HG02981 (cell line): Measurements from ENCODE around the gene THRA.

ENCODE experiments used
- ATAC-seq: cut with Tn5 transposase; IDR thresholded peaks from one replicate; pipeline ENCODE4 v1.9.1; 2021; ENCODE audit warnings: mild to moderate bottlenecking, moderate library complexity; ENCODE audit not compliant: unreplicated experiment

Gene THRA

DNA sequence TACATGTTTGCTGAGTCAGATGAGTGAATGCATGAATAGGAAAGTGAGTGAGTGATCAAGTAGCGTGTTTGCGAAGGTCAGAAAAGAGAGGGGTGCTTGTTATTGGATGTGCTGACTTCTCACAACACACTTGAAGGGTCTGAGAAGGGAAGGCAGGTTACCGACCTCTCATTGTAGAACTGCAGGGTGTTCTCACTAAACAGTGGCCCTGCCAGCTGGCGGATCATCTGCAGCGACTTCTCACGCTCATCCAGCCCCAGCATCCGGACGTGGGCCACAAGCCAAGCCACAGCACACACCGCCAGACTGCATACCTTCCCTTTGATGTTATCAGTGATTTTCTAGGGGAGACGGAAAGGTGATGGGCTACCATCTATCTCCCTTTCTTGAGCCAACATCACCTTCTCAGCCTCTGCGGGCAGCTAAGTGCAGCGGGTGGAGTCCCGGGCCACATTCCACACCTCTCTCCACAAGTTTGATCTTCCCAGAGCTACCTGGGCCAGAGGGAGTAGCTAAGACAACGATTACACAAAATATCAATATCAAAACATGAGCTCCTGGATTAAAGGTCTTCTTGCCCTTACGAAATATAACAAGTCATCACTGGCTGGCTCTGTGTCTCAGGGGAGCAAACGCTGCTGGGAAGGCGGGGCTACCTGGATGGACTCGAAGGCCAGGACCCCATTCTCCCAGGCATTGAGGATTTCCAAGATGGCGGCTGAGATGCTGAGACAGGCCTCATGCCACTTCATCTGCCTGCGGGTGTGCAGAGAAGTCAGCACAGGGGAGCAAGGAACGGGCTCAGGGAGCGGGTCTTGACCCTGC, 36.6 kb upstream of the THRA start:
- no peak for ATAC-seq

DNA sequence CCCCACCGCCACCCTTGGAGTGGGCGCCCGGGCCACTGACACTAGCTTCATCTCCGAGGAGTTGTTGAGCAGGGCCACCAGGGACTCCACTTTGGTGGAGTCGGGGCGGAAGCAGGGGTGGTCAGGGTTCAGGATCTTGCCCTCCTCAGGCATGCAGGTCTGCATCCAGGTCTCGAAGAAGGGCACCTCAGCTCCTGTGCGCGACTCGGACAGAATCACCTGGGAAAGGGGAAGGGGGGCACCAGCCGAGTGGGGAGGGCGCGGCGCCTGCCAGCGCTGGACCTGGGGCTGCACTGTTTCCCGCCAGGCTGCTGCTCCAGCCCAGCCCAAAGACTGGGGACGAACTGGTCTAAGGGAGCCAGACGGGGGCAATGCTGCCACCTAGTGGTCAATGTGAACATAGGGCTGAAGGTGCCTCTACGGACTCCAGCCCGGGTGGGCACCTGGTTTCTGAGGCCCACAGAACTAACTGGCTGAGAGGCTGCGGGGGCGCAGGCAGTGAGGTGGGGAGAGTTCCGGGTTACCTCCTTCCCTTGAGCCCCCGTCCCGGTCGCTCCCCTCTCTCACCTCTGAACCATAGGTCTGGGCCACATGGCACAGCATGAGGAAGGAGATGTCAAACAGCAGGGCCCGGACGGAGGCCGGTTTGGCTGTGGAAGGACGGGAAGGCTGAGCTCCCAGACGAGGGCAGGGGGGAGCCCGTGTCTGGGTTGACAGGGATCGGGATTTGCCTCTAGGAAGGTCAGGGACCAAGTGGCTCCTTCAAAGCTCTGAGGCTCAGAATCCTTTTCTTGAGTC, 35.8 kb upstream of the THRA start:
- no peak for ATAC-seq

DNA sequence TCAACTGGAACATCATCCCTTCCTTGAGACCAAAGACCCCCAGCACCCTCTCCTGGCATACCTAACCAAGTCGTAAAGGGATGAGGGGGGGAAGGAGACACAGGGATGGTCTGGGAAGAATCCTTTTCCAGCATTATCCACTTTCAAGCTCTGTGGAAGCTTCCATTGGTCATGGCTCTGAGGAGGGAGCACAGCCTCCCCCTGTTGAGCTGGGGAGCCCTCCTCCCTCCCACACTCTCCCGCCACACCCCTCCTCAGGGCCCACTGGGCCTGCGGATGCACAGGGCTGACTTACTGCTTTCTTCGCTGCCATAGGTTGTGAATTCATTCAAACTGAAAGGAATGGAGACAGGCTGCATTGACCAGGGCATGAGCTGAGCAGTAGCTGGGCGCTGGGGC, 35.2 kb upstream of the THRA start:
- no peak for ATAC-seq

DNA sequence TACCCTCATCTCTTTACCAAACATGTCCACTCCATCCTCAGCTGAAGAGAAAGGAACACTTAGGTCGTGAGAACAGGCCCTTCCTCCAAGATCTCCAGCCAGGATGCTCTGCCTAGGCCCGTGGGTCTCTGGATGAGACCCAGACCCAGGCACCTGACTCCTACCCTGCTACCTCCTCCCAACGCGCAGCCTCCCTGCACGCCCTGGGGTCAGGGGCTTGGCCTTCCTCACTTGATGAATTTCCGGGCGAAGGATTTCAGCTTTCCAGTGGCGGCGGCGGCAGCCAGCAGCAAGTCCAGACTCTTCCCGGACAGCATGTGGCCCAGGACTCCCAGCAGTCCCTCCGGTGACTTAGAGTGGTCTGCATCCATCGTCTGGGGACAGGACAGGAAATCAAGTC, 34.2 kb upstream of the THRA start:
- ATAC-seq: no peak

DNA sequence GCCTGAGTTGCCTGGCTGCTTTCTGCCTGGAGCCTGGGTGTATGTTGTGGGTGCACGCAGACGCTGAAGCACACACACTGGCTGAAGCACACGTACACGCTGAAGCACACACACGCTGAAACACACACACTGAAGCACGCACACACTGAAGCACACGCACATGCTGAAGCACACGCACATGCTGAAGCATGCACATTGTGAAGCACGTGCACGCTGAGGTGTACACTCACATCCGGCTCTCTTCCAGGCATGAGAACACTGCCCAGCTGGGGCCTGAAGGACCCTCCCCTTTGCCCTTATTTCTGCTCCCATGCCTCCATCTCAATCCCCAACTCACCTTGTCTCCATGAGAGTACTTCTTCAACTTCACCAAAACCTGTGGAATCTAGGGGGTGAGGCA, 31.1 kb upstream of the THRA start:
- no peak for ATAC-seq

DNA sequence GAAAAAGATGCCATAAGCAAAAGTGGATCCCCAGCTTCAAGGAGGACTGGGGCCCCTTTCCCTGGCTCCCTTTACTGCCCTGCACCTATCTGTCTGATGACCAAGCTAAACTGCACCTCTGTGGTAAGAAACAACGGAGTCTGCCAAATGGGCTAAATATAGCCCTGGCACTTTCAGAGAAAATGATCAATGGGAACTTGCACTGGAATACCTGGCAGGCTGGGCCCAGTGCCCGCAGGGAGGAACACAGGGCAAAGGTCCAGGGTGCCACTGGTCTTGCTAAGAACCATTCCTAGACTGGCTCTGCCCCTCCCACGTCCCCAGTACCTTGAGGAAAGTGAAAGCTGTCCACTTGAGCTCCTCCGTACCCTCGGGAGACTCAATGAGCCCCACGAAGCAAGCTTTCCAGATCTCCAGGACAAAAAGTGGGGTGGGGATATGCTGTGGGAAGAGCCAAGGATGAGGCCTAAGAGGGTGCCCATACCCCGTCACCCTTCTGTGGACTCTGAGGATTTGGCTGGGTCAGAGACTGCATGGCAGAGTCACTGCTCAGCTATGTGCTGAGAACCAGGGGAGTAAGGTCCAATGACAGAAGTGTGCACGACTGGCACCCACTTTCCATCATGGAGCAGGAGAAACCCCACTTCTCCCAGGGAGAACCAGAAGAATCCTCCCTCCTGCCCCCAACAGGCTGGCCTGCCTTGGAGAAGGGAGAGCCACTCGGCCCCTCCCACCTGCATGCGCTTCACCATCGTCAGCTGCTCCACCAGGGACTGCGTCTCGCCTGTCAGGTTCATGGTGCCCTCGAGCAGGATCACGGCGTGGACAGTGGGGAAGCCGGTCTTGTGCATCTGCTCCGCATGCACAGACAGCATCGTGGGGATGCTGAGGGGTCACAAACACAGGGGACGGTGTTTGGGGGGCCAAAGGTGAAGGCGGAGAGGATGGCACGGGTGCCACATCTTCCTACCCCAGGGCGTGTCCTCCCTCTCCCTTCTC, 30.1 kb upstream of the THRA start:
- no peak for ATAC-seq

DNA sequence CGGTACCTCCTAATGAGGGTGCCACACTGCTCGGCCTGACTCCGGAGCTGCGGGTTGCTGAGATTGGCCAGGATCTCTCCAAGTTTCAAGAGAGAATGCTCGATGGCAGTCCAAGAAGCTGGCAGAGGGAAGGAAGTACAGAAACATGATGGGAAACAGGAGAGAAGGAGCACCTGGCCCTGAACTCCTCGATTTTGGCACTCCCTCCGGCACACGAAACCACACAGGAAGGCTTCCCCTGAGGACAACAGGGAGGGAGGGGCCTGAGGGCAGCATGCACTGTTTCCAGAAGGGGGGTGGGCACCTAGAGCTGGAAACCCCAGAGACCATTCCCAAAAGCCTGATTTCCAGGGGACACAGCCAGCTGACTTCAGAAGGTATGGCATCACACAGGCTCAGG, 29.4 kb upstream of the THRA start:
- ATAC-seq: no peak

DNA sequence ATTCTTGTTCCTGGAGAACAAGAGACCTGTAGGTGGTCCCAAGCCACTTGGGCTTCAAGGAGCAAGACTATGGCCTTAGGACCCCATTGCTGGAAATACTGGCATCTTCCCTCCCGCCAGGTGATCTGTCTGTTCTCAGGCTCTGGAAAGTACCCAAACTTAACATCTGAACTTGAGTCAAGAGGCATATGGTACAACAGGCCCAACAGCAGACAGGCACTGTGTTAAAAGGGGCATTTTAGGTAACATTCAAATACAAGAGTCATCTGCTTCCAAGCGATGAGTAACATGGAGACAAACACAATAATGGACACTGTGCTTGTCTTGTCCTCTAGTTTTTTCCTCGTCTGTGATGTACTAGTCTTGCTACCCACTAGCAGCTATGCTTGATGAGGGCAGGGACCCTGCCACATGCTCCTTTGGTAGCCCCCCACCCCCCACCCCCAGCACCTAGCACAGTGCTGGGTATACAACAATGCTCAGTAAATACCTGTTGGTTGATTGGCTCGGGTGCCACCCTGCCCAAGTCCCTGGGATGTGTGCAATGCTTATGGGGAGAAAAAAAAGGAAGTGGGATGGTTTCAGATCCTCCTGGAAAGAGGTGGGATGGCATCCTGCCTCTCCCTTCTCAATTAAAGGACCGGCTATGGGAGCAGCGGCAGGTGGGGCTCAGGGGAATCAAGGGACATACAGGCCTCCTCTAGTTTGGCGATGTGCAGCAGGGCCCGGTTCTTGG, 28.2 kb upstream of the THRA start:
- ATAC-seq: no peak

DNA sequence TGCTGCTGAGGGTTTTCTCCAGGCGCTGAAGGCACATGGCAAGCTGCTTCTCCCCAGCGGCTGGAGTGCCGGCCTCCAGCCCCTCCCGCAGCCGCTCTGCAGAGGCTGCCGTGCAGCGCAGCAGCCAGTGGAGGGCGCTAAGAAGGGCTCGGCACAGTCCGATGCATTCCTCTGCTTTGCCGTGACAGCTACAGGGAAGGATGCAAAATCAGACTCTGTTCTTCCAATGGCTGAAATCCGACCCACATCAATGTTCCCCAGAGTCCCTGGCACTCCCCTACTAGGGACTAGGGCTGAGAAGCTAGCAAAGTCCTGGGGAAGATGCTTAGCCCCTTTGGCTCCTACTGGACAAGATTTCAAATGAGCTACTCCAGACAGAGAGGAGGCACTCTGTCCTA, 27.6 kb upstream of the THRA start:
- ATAC-seq: no peak

DNA sequence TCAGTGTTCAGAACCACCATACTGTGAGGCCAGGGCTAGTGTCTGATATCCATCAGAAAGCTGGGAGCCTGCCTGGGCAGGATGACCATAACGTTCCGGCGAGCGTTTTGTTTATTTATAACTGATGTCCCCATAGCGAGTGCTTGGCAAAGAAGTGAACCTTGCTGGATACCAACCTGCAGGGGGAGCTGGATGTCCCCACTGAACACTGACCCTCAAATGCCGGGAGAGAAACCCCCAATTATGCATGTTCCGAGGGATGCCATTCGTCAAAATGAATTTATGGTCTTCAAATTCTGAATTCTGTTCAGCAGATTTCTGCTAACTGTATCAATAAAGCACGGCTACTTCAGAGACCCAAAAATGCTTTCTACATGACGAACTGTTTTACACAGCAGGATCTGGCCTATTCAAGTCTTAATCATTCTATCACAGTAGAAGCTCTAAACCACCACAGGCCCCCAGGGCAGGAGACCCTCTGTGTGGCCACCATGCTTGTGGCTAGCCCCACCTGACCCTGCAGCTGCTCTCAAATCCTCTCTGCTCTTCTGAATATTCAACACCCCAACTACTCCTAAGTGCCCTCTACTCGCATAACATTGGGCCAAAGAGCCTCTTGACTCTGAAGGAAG, 23.8 kb upstream of the THRA start:
- no peak for ATAC-seq

DNA sequence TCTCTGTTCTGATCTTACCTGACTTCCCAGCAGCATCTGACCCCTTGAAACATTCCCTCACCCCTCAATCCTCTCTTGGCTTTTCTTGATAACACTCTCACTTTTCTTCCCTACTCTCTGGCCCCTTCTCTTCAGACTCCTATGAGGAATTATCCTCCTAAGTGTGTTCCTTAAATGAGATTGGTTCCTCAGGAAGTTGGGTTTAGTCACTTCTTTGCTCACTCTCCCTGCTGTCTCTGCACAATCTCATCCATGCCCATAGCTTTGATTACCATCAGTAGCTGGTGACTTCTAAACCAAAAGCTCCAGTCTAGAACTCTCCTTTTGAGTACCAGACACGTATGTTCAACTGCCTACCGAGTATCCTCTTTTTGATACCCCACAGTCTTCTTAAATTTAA, 21.6 kb upstream of the THRA start:
- no peak for ATAC-seq

DNA sequence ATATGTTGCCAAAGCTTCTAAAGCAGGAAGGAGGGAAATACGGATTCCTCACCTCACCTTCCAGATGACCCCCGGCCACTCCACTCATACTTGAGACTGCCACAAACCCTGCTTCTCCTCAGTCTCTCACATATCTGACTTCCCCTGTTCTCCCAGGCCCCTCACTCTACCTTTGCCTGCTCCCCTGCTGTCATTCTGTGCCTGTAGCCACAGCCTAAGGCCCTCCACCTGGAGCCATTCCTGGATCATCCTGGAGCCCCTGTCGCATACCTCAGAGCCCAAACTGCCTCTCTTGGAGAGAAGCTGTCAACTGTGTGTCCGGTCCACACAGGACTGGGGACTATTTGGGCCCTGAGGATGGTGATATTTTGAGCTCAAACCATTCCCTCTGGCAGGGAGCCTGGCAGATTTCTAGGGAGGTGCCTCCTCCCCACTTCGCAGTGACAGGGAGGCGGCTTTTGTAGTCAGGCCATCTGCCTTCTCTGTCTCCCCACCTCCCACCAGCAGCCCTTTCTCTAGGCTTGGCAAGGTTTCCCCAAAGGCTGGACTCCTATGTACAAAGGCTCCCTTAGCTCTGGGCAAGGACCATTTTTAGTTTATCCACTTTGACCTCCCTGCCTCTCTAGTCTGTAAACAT, 6.3 kb upstream of the THRA start:
- ATAC-seq: no peak

DNA sequence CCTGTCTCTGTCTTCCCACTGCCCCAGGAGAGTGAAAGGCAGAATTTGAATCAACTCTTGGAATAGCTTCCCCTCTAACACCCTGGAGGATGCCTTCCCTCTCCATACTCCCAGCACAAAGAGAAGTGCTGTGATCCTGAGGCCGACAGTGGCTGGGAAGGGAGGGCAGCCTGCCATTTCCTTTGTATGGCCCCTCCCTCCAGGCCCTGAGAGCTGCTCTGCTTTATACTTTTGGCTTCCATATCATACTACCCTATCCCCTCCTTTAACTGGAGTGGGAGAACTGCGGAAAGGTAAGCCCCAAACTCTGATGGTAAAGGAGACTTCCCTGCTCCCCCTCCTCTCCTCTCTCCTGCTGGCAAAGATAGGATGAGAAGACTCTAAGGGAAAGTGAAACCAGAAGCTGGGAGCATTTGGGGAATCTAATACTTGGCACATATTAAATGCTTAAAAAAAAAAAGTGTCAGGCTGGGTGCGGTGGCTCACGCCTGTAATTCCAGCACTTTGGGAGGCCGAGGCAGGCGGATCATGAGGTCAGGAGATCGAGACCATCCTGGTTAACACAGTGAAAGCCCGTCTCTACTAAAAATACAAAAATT, 4.5 kb upstream of the THRA start:
- no peak for ATAC-seq

DNA sequence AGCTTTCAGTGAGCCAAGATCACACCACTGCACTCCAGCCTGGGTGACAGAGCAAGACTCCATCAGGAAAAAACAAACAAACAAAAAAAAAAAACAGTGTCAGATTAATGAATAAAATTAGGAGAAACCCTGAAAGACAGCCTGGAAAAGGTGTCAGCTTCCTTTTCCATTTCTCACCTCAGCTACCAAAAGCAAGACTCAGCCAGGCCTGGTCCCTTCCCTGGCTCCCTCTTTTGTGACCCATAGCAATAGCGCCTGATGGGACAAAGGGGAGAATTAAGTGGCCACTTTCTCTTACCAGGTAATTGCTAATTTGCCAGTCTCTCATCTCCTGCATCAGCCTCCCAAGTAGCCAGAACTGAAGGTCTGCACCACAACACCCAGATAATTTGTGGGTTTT, 3.9 kb upstream of the THRA start:
- ATAC-seq: no peak

DNA sequence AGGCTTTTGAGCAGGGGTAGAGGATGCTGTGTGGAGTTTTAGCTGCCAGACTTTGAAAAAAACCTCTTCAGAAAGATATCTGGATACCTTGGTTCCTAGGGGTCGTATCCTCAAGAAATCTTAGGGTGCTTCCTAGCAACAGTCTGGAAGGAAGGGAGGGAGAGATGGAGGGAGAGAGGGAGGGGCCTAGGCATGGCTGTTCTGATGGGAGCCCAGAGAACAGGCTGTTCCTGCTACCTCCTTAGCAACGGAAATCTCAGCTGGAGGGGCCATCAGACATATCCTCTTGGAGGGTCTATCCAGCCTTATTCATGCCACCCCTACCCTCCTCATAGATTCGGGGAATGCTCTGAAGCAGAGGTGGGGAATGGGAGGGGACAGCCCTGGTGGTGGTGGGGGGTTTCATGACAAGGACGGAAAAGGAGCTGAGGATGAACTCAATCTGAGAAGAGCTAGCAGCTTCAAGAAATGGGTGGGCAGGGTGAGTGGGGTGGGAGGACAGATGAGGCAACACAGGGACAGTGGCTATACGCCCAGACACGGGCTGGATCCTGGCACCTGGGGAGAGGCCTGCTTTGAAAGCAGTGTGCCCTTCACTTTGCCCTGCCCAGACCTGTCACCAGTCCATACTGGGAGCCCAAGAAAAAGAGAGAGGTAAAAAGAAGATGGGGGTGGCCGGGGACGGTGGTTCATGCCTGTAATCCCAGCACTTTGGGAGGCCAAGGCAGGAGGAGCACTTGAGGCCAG, 2.9 kb upstream of the THRA start:
- no peak for ATAC-seq

DNA sequence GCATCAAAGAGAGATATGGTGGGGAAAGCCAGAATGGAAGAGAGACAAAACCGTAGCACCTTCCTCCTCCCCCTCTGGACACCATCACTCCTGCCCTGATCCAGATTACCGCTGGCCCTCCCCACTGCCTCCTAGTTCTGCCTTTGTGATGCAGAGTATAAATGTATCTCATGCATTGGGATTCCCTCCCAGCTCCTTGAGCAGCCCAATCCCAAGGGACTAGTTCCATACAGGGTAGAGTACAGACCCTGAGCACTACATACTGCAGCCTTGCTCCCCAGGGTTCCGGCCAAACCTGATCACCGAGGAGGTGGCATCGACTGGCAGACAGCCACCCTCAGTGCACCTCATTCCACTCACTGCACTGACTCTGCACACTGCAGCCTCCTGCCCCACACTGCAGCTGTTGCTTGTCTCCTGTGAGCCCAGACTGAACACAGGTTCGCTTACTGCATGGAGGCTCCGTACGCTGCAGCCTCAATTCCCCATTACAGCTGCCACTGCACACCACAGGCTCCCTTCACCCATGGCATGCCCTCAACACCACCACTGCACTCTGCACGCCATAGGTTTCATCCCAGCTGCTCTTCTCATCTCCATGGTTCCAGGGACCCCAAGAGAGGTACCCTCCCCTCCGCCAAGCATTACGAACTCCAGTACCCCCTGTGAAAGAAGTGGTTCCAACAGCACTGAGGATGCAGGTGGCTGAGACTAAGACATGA, 1.7 kb upstream of the THRA start:
- ATAC-seq: no peak

DNA sequence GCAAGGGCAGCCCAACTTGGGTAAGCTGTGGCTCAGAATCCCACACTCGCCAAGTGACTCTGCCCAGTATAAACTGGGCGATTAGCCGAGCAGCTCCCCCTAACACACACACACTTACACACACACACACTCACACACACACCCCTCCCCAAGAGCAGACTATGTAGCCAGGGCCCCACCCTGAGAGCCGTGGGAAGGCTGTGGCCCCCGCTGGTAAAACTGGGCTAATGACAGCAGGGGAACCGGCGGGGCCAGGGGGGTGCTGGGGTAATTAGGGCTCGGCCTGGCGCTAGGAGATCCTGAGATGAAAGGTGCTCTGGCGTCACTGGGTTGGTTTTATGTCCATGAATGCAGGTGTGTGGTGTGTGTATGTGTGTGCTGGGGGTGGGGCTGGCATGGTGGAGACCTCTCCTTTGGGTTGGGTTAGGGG, 1.1 kb upstream of the THRA start:
- ATAC-seq: no peak
